Endothelial cell of umbilical vein (primary cell): ENCODE results near the gene LAMC2.

Experiments used
- CTCF ChIP-seq, 2 donors: IDR thresholded peaks; 1 replicate in 1 of 2; 2 replicates in 1 of 2; pipeline ENCODE4 v1.5.1; 2011; ENCODE audit warnings: low read length in 2 of 2, mild to moderate bottlenecking in 2 of 2, moderate library complexity in 2 of 2, control low read depth in 1 of 2, inconsistent platforms in 1 of 2, low read depth in 1 of 2; ENCODE audit not compliant: insufficient read depth in 1 of 2; ENCODE audit errors: extremely low read depth in 1 of 2
- EZH2 ChIP-seq: IDR thresholded peaks from 2 replicates; pipeline ENCODE4 v1.6.1; 2012; ENCODE audit warnings: borderline replicate concordance, low read depth, mild to moderate bottlenecking, moderate library complexity, low read length, inconsistent platforms; ENCODE audit not compliant: severe bottlenecking
- FOS ChIP-seq: IDR thresholded peaks from 2 replicates; pipeline ENCODE4 v1.6.1; 2011; ENCODE audit warnings: mild to moderate bottlenecking, low read length, moderate library complexity, borderline replicate concordance; ENCODE audit not compliant: insufficient read depth
- JUN ChIP-seq: IDR thresholded peaks from 2 replicates; pipeline ENCODE4 v1.6.1; 2011; ENCODE audit warnings: borderline replicate concordance, low read depth; ENCODE audit not compliant: insufficient read length, insufficient read depth
- MAX ChIP-seq: IDR thresholded peaks from 2 replicates; pipeline ENCODE4 v1.6.1; 2011; ENCODE audit not compliant: insufficient read depth, insufficient read length
- MYC ChIP-seq: IDR thresholded peaks from one replicate; pipeline ENCODE4 v1.6.1; 2011; ENCODE audit warnings: mild to moderate bottlenecking, low read depth, low read length
- POLR2A ChIP-seq: IDR thresholded peaks from 2 replicates; pipeline ENCODE4 v1.6.1; 2012; ENCODE audit warnings: low read depth, mild to moderate bottlenecking, control low read depth, low read length
- POLR2AphosphoS5 ChIP-seq: IDR thresholded peaks from 2 replicates; pipeline ENCODE4 v1.6.1; 2012; ENCODE audit warnings: low read depth, mild to moderate bottlenecking, control low read depth, low read length, moderate library complexity; ENCODE audit not compliant: insufficient read depth

- TF ChIP-seq CTCF (IDR thresholded peaks at IDR 0.05; ENCODE audit: extremely low read depth in 1 of 2, insufficient read depth in 1 of 2, low read depth in 1 of 2, low read length in 2 of 2) (no peak), FOS (no peak), POLR2A (no peak), POLR2AphosphoS5 (no peak), JUN (no peak), EZH2 (no peak), MYC (no peak), MAX (no peak)
Measured at GRCh38 chr1:183226963-183227362, 40.9 kb downstream of the LAMC2 start.
